Skin of body (tissue), 2 donors: Measurements from ENCODE around the gene RAB11FIP4. TPM values are rescaled to one million over a fixed set of nuclear protein-coding genes. Genes with fewer than 3 reads are reported as not detected.
"Not testable (repeated sequence)": the region's sequence is repeated elsewhere in the genome, so short reads cannot be mapped to it uniquely, and the experiment has no call there.

Experiments used
- DNase-seq: peaks from one replicate; lab custom pipeline; 2025; lab: John Stamatoyannopoulos, UW
- total RNA-seq: library from RNA; depleted of rRNA; stranded (reverse); fragments of >200 nt; gene quantifications from one replicate; pipeline ENCODE4 v1.2.3, GENCODE V29; 2014

Gene RAB11FIP4
- 6.7 TPM for total RNA-seq

- DNase-seq, result no peak
These were observed at the start of gene RAB11FIP4 for GRCh38 chr17:31391496-31391949. TSS of gene RAB11FIP4 (plus strand) at chr17:31391675. CDS start at chr17:31391853, 178 bp downstream.

GRCh38 chr17:31345191-31345747 lies 46.2 kb upstream of the RAB11FIP4 start:
- DNase-seq, result not testable (repeated sequence)

GRCh38 chr17:31349454-31349853 lies 42.0 kb upstream of the RAB11FIP4 start:
- no peak for DNase-seq

GRCh38 chr17:31355935-31356334 lies 35.5 kb upstream of the RAB11FIP4 start:
- no peak for DNase-seq

- no peak for DNase-seq
These were observed 34.4 kb upstream of the RAB11FIP4 start for GRCh38 chr17:31357091-31357490.

GRCh38 chr17:31357839-31358394 lies 33.6 kb upstream of the RAB11FIP4 start:
- DNase-seq, result no peak

- no peak for DNase-seq
These were observed 27.5 kb upstream of the RAB11FIP4 start for GRCh38 chr17:31364012-31364411.

GRCh38 chr17:31366088-31366487 lies 25.4 kb upstream of the RAB11FIP4 start:
- no peak for DNase-seq

- no peak for DNase-seq
These were observed 22.2 kb upstream of the RAB11FIP4 start for GRCh38 chr17:31369266-31369665.

- peak; percentile 10 for DNase-seq
These were observed 19.9 kb upstream of the RAB11FIP4 start for GRCh38 chr17:31371511-31372097.

- DNase-seq, result no peak
These were observed 18.1 kb upstream of the RAB11FIP4 start for GRCh38 chr17:31373150-31374093.

- no peak for DNase-seq
These were observed 17.4 kb upstream of the RAB11FIP4 start for GRCh38 chr17:31374094-31374447.

- no peak for DNase-seq
These were observed 17.0 kb upstream of the RAB11FIP4 start for GRCh38 chr17:31374503-31374902.

- DNase-seq, result no peak
These were observed 12.8 kb upstream of the RAB11FIP4 start for GRCh38 chr17:31378638-31379037.

- no peak for DNase-seq
These were observed 11.8 kb upstream of the RAB11FIP4 start for GRCh38 chr17:31379597-31380205.

GRCh38 chr17:31381165-31381668 lies 10.3 kb upstream of the RAB11FIP4 start:
- no peak for DNase-seq

- DNase-seq, result not testable (repeated sequence)
These were observed 8.7 kb upstream of the RAB11FIP4 start for GRCh38 chr17:31382668-31383275.

- DNase-seq, result not testable (repeated sequence)
These were observed 8.0 kb upstream of the RAB11FIP4 start for GRCh38 chr17:31383488-31383887.

GRCh38 chr17:31385428-31386285 lies 5.8 kb upstream of the RAB11FIP4 start:
- DNase-seq, result no peak

- no peak for DNase-seq
These were observed 4.9 kb upstream of the RAB11FIP4 start for GRCh38 chr17:31386542-31387075.
